ENCODE measurements around the gene PLGLB2.
"Not testable (repeated sequence)": the region's sequence is repeated elsewhere in the genome, so short reads cannot be mapped to it uniquely, and the experiment has no call there.

DNA sequence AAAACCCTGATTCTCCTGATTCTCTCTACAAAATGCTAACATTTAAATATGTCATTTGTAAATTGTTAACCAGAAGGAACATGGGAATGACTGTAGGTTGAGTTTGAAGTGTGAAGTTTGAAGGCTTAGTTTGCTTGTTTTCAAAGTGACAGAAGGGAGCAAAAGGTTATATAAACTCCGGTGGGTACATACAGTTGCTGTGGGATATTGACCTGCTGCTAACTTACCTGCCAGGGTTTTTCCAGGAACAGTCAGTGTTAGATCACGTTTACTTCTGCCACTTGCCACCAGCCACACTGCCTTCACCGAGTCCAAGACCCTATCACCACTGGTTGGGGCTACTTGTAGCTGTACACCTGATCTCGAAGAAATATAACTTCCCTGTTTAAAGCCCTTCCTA is 6.9 kb downstream of the PLGLB2 start:
- not testable (repeated sequence) for TF ChIP-seq POLR2AphosphoS5 (IDR thresholded peaks at IDR 0.05; ENCODE audit: low read depth, low read length); SIN3A (IDR thresholded peaks at IDR 0.05; ENCODE audit: borderline replicate concordance, insufficient read depth, low read depth, low read length)
- TF ChIP-seq, protein P1, sequence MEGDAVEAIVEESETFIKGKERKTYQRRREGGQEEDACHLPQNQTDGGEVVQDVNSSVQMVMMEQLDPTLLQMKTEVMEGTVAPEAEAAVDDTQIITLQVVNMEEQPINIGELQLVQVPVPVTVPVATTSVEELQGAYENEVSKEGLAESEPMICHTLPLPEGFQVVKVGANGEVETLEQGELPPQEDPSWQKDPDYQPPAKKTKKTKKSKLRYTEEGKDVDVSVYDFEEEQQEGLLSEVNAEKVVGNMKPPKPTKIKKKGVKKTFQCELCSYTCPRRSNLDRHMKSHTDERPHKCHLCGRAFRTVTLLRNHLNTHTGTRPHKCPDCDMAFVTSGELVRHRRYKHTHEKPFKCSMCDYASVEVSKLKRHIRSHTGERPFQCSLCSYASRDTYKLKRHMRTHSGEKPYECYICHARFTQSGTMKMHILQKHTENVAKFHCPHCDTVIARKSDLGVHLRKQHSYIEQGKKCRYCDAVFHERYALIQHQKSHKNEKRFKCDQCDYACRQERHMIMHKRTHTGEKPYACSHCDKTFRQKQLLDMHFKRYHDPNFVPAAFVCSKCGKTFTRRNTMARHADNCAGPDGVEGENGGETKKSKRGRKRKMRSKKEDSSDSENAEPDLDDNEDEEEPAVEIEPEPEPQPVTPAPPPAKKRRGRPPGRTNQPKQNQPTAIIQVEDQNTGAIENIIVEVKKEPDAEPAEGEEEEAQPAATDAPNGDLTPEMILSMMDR (IDR thresholded peaks at IDR 0.05): not testable (repeated sequence)
- TF ChIP-seq, protein P2, sequence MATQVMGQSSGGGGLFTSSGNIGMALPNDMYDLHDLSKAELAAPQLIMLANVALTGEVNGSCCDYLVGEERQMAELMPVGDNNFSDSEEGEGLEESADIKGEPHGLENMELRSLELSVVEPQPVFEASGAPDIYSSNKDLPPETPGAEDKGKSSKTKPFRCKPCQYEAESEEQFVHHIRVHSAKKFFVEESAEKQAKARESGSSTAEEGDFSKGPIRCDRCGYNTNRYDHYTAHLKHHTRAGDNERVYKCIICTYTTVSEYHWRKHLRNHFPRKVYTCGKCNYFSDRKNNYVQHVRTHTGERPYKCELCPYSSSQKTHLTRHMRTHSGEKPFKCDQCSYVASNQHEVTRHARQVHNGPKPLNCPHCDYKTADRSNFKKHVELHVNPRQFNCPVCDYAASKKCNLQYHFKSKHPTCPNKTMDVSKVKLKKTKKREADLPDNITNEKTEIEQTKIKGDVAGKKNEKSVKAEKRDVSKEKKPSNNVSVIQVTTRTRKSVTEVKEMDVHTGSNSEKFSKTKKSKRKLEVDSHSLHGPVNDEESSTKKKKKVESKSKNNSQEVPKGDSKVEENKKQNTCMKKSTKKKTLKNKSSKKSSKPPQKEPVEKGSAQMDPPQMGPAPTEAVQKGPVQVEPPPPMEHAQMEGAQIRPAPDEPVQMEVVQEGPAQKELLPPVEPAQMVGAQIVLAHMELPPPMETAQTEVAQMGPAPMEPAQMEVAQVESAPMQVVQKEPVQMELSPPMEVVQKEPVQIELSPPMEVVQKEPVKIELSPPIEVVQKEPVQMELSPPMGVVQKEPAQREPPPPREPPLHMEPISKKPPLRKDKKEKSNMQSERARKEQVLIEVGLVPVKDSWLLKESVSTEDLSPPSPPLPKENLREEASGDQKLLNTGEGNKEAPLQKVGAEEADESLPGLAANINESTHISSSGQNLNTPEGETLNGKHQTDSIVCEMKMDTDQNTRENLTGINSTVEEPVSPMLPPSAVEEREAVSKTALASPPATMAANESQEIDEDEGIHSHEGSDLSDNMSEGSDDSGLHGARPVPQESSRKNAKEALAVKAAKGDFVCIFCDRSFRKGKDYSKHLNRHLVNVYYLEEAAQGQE (IDR thresholded peaks at IDR 0.05; ENCODE audit: insufficient read depth in 1 of 2, low read depth in 2 of 2, low read length in 1 of 2): not testable (repeated sequence)
